ENCODE data around the gene MTFP1.

- TF ChIP-seq TAF1 (IDR thresholded peaks at IDR 0.05; ENCODE audit: borderline replicate concordance, insufficient read depth, low read length) (no peak), POLR2AphosphoS5 (IDR thresholded peaks at IDR 0.05; ENCODE audit: low read depth, low read length) (no peak)
Measured at GRCh38 chr22:30408388-30409102, 17.0 kb upstream of the MTFP1 start.

Measured in PFSK-1 (cell line).